Measurements from ENCODE around the gene RIMS4.
"Not testable (repeated sequence)": the region's sequence is repeated elsewhere in the genome, so short reads cannot be mapped to it uniquely, and the experiment has no call there.

The RIMS4 gene

DNA sequence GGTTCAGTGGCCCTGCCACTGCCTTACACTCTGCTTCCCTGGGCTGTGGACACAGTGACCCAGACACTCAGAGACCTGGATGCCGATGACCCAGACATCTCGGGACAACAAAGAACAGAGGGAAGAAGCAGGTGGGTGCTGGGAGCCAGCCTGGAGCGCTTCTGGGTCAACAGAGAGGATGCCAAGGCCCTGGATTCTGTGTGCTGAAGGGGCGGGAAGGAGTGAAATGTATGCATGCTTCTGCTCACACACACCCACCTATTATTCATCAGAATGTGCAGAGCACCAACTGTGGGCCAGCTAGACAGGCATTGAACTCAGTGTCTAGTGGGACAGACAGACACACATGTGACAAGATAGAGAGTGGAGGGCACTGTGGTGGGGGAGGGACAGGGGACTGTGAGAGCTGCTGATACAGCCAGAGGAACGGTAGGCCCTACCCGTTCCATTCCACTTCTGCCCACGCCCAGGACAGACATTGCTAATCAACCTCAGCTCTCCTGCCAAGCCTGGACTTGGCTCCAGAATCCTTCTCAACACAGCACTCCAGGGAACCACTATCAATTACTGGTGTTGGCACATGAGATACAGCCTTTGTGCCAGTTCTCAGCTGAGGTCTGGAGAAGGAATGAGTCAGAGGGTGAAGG lies 44.5 kb downstream of the RIMS4 start:
- DNase-seq (ENCODE audit: low read depth in 2 of 3, low spot score in 2 of 3) = no peak

DNA sequence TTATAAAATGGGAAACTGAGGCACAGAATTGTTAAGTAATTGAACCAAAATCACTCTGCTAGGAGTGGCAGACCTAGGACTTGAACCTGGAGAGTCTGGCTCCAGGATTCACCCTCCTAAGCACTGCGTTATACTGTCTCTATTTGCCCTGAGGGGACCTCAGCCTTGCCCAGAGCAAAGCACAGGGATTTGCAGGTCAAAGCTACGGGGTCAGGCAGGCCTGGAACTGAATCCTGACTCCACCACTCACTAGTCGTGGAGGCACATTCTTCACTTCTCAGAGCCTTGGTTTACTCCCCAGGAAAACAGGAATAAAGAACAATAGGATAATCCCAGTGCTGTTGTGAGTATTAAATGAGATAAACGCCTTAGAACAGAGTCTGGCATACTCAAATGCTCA lies 45.3 kb downstream of the RIMS4 start:
- DNase-seq (ENCODE audit: low read depth in 2 of 3, low spot score in 2 of 3) = no peak

DNA sequence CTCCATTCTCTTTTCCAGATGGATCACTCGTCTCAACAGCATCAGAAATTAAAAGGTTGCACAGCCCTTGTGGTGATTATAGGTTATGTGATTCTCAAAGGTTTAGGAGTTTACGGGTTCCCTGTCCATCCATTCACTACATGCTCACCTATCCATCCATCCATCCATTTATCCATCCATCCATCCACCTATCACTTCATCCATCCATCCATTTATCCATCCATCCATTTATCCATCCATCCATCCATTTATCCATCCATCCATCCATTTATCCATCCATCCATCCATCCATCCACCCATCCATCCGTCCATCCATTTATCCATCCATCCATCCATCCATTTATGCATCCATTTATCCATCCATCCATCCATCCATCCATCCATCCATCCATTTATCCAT lies 46.5 kb downstream of the RIMS4 start:
- DNase-seq (ENCODE audit: low read depth in 2 of 3, low spot score in 2 of 3) = not testable (repeated sequence)

DNA sequence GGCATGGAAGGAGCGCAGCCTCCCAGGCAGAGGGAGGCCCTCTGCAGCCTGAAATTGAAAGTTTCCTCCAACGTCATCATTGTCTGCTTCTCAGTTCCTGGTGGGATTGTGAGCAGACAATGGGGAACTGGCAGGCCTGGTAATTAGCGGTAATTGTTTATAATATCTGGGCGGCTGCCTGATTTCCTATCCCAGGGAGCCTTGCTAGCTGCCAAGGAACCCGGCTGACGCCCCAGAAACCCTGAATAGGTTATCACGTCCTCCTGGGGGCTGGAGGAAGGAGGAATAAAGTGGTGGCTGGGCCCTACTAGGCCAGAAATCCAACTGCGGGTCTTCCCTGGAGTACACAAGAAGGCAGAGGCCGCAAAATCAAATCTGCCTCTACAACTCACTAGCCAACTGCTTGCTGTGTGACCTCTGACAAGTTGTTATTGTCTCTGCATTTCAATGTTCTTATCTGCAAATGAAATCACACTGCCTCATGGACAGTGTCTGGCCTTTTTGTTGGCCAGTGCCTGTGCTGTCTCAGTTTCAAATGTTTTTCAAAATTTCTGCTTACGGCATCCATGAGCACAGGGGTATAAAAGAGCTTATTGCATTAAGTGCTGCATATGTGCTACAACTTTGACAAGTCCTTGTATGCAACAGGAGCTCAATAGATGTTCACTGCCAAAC lies 47.7 kb downstream of the RIMS4 start:
- DNase-seq (ENCODE audit: low read depth in 2 of 3, low spot score in 2 of 3) = no peak

DNA sequence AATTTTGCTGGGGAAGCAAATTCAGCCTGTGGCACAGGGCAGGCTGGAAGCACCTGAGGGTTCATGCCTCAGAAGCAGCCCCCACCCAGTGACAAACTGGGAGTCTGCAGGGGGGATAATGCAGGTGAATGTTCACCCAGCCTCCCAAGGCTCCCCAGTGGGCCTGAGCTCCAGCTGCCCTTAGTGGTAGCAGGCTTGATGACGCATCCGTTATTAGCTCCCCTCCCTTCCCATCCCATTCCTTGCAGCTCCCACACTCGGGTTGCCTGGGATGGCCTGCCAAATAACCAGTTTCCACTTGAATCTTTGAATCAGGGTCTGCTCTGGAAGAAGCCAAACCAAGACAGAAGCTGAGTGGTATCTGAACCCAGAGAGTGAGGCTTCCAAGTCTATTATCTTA lies 48.9 kb downstream of the RIMS4 start:
- no peak for DNase-seq (ENCODE audit: low read depth in 2 of 3, low spot score in 2 of 3)

DNA sequence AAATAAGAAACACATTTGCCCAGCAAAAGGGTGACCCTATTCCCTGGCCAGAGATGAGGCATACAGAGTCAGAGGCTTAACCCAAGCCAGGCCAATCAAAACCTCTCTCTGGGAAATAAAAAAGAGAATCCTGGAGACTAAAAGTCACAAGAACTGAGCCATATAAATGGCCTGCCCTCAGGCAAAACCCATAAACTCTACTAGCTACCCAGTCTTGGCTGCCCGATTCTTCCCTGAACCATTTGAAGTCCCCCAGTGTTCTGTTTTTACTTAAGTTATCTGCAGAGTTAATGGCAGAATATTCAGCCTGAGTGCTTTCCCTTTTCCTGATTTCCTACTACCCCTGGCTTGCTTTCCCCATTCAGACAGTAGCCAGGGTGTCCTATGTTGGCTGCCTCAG lies 50.8 kb downstream of the RIMS4 start:
- no peak for DNase-seq (ENCODE audit: low read depth in 2 of 3, low spot score in 2 of 3)

DNA sequence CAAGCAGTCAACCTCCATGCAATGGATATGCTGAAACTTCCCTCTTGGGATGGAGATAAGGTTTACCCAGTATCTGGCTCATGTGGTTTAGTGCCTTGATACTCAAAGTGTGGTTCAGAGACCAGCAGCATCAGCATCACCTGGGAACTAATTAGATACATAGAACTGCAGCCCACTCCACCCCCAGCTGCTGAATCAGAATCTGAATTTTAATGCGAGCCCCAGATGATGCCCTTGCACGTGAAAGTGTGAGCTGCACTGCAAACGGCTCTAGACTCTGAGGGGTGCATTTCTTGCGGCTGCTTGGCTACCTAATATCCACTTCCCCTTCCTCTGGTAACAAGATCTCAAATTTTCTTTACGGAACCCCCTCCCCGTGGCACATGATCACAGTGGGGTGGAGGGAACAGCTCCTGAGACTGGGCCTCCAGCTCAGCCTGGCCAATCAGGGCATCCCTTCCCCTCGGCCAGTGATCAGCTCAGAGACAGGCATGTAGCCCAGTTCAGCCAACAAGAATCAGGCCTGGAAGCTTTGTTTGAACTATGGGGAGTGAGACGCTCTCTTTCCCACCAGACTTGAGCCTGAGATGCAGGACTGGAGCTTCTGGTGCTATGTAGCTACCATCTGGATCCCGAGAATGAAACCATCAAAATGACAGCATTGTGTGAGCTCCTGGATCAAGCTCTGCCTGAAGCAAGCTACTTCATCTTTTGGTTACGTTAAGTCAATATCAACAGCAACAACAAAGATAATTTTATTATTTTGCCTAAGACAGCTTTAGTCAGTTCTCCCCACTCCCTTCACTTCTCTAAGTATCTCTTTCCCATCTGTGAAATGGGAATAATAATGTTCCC lies 51.9 kb downstream of the RIMS4 start:
- no peak for DNase-seq (ENCODE audit: low read depth in 2 of 3, low spot score in 2 of 3)

DNA sequence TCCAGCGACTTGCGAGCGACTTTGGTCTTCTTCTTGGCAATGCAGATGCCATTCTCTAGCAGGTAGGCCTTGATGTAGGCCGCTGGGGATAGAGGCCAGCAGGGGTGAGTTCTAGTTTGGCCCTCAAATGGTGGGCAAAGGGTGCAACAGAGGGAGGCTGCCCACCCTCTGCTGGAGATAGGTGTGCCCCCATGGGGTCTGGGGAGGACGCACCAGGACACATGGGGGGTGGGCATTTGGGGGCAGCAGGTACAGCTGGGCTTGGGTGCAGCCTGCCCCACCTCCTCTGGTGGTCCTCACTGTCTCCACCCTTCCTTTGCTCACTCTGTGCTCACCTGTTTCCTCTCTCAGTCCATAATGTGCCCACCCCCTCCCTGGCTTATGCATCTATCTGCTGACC lies 53.4 kb downstream of the RIMS4 start:
- no peak for DNase-seq (ENCODE audit: low read depth in 2 of 3, low spot score in 2 of 3)

DNA sequence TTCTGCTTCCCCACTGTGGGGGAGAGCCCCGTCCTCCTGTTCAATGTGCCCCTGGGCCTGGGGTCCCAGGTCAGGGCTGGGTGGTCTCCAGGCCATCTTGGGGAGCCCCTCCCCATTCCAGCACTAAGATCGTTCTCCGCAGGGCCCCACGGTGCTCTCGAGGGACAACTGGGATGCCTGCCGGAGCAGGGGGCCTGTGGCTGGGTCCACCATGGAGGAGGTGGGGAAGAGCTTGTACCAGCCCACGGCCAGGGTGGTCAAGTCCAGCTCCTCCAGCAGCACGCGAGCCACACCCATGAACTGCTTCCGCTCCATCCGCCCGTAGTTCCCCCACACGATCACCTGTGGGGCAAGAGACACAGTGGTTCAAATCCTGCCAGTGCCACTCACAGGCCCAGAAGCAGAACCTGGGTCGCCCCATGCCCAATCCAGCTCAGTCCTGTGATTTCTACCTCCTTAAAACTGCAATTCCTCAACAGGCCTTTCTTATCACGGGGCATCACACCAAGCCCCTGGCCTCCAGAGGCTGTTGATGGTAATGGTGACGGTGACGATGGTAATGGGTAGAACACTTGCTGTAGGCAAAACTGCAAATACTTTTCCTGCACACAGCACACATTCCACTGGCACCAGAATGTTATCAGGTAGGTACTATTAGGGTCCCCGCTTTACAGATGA lies 54.2 kb downstream of the RIMS4 start:
- no peak for DNase-seq (ENCODE audit: low read depth in 2 of 3, low spot score in 2 of 3)

DNA sequence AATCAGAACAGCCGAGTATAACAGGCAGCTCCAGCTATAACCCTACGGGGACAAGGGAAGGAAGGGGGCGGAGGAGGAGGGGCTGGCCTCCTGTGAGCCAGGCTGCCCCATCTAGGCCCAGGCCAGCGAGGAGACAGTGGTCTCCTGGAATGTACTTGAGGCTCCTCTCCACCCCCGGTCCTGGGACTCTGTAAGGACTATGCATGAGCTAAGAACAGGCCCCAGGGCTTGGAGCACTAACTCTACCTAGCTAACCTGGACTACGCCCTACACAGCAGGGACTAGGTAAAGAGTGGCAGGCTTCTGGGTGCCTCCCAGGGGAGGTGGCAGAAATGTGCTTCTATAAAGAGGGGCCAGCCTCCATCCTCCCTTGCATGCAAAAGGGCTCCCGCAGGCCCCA lies 55.8 kb downstream of the RIMS4 start:
- DNase-seq (ENCODE audit: low read depth in 2 of 3, low spot score in 2 of 3) = no peak

DNA sequence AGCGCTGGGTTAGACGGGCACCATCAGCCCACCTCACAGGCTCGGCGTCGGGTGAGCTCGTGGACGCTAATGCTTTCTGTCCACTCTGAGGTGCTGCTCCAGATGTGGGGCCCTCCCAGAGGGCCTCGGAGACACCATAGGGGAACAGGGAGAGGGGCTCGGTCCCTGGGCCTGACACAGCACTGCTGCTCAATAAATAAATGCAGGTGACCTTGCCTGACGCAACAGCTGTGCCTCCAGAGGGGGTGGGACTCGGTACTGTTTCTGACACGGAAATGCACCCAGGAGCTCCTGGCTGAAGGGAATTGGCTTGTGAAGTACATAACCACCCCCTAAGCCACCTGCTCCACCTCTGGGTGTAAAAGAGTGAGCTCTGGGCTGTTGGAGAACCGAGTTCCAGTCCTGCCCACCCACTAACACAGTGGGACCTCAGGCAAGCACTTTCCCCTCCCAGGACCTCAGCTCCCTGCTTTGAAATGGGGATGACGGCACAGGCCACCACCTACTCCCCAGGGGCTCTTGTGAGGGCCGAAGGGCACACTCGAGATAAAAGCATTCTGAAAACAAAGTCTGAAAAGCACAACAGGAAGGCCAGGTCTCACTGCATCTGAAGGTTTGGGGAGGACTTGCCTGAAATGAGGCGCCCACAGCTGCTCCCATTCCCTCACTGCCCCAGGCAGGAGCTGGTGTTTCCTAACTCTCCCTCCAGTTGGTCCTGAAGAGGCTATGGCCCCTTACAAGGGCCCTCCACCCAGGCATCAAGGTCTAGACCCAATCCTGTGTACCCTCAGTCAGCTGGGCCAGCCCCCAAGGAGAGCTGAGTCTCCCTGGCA lies 58.0 kb downstream of the RIMS4 start:
- DNase-seq (ENCODE audit: low read depth in 2 of 3, low spot score in 2 of 3) = no peak

DNA sequence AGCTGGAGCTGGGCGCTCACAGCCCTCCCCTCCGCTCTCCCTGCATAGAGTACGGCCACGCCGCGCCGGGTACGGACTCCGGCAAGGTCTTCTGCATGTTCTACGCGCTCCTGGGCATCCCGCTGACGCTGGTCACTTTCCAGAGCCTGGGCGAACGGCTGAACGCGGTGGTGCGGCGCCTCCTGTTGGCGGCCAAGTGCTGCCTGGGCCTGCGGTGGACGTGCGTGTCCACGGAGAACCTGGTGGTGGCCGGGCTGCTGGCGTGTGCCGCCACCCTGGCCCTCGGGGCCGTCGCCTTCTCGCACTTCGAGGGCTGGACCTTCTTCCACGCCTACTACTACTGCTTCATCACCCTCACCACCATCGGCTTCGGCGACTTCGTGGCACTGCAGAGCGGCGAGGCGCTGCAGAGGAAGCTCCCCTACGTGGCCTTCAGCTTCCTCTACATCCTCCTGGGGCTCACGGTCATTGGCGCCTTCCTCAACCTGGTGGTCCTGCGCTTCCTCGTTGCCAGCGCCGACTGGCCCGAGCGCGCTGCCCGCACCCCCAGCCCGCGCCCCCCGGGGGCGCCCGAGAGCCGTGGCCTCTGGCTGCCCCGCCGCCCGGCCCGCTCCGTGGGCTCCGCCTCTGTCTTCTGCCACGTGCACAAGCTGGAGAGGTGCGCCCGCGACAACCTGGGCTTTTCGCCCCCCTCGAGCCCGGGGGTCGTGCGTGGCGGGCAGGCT lies 60.1 kb downstream of the RIMS4 start:
- no peak for DNase-seq (ENCODE audit: low read depth in 2 of 3, low spot score in 2 of 3)

DNA sequence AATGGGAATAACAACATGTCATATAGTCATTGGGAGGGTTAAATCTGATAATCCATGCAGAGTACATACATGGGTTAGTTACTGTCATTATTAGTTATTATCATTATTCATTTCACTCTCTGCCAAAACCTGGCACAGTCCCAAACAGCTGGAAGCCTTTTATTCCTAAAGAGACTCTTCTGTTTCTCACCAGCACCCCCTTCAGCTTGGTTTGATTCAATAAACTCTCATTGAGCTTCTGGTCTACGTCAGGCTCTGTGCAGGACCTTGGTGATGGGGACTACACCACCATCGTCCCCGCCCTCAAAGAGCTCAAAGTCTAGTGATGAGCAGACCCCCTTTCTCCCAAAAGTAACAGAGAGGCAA lies 62.4 kb downstream of the RIMS4 start:
- DNase-seq (ENCODE audit: low read depth in 2 of 3, low spot score in 2 of 3) = no peak

DNA sequence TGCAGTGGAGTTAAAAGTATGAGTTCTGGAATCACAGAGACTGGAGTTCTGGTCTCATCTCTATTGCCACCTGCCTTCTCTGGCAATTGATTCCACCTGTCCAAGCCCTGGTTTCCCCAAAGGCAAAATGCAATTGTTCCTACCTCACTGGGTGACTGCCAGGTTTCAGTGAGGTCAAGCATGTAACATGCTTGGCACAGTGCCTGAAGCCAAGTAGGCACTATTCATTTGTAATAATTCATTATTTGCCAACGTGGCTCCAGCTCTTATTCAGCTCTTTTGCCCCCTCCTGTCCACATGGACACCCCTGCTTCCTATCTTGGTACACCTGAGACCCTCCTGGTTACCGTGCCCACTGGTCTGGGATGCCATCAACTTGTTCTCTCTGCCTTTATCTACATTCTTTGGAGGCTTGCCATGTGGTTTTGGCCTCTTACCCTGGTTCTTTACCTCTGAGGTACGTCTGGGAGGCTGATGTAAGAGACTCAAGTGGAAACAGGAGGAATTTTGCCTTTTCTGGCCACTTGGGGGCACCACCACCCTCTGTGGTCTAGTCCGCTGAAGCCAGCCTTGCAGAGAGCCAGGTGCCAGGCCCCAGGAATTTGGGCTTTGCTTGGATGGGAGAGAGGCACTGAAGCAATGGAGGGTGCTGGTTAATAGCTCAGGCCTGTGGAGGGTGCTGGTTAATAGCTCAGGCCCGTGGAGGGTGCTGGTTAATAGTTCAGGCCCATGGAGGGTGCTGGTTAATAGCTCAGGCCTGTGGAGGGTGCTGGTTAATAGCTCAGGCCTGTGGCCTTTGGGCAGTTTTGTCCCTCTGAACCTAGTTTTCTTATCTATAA lies 63.0 kb downstream of the RIMS4 start:
- peak; percentile 13 to 41 (median 40) for DNase-seq (ENCODE audit: low read depth in 2 of 3, low spot score in 2 of 3)

DNA sequence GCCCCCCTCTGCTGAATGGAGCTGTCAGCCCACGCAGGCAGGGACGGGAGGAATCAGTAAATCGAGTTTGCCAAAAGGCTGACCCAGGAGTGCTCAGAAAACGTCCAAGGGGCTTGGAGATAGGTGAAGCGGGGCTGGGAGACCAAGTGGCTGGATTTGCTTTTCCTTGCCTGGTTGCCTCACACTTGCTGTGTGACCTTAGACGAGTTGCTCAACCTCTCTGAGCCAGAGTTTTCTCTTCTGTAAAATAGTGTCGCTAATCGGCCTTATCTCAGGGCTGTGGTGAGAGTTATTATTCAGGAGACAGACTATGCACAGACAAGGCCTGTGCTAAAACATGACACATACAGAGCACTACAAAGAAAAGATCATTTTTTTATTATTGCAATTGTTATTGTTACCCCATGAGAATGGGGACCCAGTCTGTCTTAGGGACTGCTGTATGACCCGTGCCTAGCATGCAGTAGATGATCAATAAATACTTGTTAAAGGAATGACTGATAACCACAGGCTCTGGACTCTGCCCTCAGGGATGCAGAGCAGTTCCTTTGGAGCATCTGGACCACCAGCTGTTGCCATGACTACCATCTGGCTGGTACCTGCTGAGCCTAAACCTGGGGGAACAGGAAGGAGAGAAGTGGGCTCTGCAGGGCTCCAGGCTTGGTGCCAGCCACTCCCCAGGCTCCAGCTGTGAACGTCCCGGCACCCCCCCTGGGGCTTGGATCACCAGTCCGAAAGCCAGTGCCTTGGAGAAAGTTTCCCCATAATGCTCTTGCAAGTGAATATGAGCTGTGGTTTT lies 63.8 kb downstream of the RIMS4 start:
- DNase-seq (ENCODE audit: low read depth in 2 of 3, low spot score in 2 of 3) = no peak

DNA sequence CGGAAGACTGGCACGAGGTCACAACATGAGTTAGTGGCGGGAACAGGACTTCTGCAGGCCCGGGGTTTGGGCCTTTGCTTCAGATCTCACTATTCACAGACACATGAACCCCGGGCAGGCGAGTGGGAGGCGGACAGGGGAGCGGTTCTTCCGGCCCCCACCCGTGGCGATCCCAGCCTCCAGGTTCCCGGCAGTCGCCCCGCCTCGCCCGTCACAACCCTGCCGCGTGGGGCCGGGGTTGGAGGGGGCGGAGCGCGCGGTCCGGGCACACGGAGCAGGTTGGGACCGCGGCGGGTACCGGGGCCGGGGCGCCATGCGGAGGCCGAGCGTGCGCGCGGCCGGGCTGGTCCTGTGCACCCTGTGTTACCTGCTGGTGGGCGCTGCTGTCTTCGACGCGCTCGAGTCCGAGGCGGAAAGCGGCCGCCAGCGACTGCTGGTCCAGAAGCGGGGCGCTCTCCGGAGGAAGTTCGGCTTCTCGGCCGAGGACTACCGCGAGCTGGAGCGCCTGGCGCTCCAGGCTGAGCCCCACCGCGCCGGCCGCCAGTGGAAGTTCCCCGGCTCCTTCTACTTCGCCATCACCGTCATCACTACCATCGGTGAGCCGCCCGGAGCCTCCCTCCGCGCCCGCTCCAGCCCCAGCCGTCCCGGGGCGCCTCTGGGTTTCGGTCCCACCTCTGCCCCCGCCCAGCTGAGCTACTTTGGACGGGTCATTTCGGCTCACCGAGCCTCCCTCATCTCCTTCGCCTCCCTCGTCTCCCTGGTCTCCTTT lies 64.6 kb downstream of the RIMS4 start, which contains the start of gene KCNK15:
Gene KCNK15, plus strand, starts transcription at position 268 of the 769 bp plus-strand sequence. Its CDS starts 46 bp downstream, at position 314.
- DNase-seq (ENCODE audit: low read depth in 2 of 3, low spot score in 2 of 3) = peak in 2 of 3 experiments; percentile 9 to 27

DNA sequence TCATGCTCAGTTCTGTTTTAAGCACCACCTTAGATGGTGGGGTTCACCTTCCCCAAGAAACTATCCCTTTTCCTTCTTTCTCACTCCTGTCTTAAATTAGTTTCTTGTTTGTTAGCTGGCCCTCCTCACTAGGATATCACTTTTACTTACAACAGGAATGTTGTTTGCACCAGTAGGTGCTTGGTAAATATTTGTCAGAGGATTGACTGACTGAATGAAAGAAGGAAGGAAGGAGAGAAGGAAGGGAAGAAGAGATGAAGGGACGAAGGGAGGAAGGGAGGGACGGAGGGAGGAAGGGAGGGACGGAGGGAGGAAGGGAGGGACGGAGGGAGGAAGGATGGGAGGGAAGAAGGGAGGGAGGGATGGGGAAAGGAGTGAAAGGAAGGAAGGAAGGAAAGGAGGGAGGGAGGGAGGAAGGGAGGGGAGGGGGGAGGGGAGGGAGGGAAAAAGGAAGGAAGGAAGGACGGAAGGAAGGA lies 65.2 kb downstream of the RIMS4 start:
- no peak for DNase-seq (ENCODE audit: low read depth in 2 of 3, low spot score in 2 of 3)
